Measurements from ENCODE around the gene CYB5B. TPM values are rescaled to one million over a fixed set of nuclear protein-coding genes. Genes with fewer than 3 reads are reported as not detected.
A peak's percentile ranks its signal among the peaks of the same experiment; 100 is the strongest.

CYB5B gene, protein sequence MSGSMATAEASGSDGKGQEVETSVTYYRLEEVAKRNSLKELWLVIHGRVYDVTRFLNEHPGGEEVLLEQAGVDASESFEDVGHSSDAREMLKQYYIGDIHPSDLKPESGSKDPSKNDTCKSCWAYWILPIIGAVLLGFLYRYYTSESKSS
- total RNA-seq (2014; rRNA removed; shearing (Covaris generic)) = 44.7 and 47.4 TPM in 2 replicates

- DNase-seq (ENCODE audit: low read depth) = peak; percentile 94
Measured at GRCh38 chr16:69424053-69424934, at the start of gene CYB5B. TSS of gene CYB5B (plus strand) at chr16:69424619. CDS start at chr16:69424684, 65 bp downstream.

- no peak for DNase-seq (ENCODE audit: low read depth)
Measured at GRCh38 chr16:69376393-69377059, 47.9 kb upstream of the CYB5B start.

GRCh38 chr16:69378036-69378435, 46.4 kb upstream of the CYB5B start:
- DNase-seq (ENCODE audit: low read depth) = no peak

- DNase-seq (ENCODE audit: low read depth) = no peak
Measured at GRCh38 chr16:69378760-69379159, 45.7 kb upstream of the CYB5B start.

- DNase-seq (ENCODE audit: low read depth) = no peak
Measured at GRCh38 chr16:69381231-69381630, 43.2 kb upstream of the CYB5B start.

DNA sequence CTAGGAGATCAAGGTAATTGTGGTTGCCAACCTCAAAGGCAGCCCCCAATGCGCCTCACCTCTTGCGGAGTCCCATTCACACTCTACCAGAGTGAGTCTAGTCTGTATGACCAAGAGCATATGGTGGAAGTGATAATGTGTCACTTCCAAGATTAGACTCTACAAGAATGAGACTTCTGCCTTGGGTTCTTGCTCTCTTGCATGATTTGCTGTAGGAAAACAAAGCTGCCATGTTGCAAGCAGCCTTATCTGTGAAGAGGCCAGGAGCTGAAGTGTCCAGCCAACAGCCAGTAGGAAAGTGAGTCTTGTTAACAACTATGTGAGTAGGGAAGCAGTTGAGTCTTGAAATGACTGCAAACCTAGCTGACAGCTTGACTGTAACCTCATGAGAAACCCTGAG, 42.0 kb upstream of the CYB5B start:
- no peak for DNase-seq (ENCODE audit: low read depth)

GRCh38 chr16:69384974-69385373, 39.4 kb upstream of the CYB5B start:
- no peak for DNase-seq (ENCODE audit: low read depth)

GRCh38 chr16:69386596-69386995, 37.8 kb upstream of the CYB5B start:
- peak; percentile 41 for DNase-seq (ENCODE audit: low read depth)

DNA sequence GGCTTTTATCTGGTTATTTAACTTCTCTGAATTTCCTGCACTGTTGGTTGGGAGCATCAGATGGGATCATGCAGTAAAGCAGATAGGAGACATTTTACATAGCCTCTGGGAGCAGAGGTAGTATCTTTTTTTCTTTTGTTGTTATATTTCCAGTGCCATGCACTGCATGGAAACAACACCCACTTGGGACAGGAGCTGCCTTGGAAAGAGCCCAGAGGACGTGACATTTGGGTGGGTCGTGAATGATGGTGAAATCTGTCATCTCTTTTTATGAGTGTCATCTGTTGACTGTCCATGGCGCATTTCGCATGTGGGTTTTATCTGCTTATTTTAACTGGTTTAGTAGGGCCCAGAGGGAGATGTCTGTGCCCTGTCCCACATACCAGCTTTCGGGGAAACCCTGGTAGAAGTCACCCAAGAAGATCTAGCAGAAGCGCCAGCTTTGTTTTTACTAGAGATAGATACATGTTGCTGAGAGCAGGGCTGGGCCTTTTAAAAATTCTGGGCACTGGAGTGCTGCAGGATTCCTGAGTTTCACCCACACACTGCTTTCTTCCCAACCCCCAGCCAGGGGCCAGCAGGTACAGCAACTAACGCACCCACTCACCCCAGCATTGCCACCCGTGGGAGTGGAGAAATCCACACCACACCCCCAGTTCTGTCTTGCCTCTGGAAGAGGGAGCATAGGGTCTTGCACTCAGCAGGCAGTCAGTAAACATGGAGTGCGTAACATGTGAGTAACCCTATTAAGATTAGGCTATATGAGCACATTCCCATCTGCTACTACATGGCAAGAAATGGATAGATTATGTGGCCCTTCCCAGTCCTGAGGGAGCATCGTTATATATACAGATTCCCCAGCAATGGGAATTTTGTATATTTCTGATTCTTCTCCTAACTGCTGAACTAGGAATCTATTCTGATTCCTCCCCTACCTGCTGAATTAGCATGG, 30.2 kb upstream of the CYB5B start:
- no peak for DNase-seq (ENCODE audit: low read depth)

DNA sequence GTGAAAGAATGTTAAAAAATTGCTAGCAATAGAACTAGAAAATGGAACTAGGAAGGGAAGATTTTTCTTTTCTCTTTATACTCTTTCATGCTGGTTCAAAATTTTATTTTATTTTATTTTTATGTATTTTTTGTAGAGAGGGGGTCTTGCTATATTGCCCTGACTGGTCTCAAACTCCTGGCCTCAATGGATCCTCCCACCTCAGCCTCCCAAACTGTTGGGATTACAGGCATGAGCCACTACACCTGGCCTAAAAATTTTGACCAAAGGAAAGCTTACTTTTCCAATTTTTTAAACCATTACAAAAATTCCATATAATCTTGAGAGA, 28.6 kb upstream of the CYB5B start:
- no peak for DNase-seq (ENCODE audit: low read depth)

DNA sequence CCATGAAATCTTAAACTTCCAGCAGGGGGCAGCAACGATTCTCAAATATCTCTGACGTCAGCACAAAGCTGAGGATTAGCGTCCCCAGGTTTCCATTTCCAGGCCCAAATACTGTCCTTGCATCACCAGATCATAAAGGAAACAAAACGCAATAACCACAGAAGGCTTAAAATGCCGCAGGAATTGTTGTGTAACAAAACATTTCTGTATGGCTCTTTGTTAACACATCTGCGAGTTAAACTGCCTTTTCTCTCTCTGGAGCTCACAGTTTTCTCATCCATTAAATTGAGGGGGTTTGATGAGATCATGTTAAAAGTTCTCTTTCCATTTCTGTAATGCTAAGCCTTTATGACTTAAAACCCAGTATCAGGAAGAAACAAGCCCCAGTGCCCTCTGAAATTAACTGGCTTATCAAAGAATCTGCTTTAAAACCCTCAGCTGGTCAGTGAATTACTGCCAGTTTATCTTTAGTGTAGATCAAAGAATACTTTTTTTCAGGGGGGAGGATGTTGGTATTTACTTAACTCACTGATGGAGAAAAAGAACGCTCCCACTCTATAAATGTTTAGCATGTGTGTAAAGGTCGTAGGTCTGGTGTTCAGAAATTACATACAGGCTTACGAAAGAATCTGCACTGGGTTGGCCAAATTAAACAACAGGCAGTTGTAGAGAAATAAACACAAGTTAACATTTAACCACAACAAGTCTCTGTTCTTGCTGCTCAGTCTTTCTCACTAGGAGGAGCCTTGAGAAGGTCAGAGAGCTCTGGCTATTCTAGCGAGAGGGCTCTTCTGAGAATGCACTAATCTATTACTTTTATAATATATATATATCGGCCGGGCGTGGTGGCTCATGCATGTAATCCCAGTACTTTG, 28.0 kb upstream of the CYB5B start:
- DNase-seq (ENCODE audit: low read depth) = peak; percentile 66

DNA sequence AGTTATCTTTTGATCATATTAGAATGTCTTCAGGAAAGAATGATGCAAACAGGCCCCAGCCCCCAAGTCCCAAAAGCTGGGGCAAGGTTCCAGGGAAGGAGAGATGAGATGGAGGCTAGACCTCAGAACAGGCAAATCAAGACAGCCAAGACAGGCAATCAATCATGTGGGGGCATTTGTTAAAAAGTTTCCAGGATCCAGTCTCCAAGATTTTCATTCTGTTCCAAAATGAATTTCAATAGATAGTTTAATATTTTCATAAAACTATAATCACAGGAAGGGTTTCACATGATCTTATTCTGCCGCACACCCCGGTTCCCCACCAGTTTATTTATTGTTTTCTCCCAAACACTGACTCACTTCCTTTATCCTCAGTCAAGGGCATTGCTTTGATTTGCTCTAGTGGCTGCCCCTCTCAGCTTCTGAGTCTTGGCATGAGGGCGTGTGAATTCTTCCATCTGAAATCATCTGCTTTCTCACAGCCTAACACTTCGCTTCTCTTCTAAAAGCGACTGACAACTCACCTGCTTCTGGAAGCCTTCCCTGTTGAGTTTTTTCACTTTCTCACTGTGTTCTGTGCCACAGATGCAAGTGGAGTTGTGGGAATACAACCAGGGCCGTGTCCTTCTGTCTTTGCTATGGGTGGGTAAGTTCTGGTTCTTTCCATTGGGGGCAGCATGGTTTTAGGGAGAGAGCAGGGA, 26.4 kb upstream of the CYB5B start:
- DNase-seq (ENCODE audit: low read depth) = peak; percentile 67

GRCh38 chr16:69399361-69399760, 25.1 kb upstream of the CYB5B start:
- peak; percentile 14 for DNase-seq (ENCODE audit: low read depth)

DNA sequence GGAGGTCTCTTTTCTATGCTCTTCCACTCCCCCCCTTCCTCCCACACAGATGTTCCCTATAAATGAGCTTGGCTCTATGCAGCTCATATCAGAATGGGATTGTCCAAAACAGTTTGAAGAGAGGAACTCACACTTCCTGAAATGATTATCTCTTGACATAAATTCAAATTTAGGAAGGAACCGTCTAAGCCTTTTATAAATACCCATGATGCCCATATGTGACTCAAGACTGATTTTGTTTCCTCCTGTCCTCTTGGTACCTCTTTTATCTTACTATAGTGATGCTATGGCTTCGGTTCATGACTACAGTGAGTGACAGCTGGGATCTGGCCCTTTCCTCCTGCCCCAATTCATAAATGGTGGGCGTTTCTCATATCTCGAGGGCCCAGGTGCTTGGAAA, 22.0 kb upstream of the CYB5B start:
- DNase-seq (ENCODE audit: low read depth) = no peak

DNA sequence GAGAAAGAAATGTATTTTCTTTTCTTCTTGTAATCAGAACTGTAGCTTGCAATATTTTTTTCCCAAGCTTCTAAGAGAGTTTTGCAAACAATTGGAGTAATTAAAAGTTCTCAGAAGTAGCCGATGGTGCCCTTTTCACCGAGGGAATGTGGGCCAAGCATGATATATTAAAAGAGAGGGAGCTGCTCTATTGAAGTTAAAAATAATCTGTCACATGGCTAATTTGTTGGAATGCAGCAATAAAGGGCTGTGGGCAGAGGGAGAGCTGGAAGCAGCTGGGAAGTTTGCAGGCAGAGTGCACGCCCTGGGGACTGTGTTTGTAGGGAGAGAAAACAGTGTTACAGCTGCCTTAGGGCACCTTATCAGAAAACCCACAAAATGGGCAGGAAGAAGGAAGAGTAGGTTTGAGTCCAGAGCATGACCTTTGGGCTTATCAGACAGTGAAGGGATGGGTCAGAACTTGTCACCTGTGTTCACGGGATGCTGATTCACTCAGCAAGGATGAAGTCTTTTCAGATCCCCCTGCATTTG, 20.1 kb upstream of the CYB5B start:
- peak; percentile 30 for DNase-seq (ENCODE audit: low read depth)

- DNase-seq (ENCODE audit: low read depth) = no peak
Measured at GRCh38 chr16:69405326-69405725, 19.1 kb upstream of the CYB5B start.

GRCh38 chr16:69405757-69406156, 18.7 kb upstream of the CYB5B start:
- no peak for DNase-seq (ENCODE audit: low read depth)

GRCh38 chr16:69406780-69407331, 17.6 kb upstream of the CYB5B start:
- DNase-seq (ENCODE audit: low read depth) = no peak

GRCh38 chr16:69407702-69408323, 16.6 kb upstream of the CYB5B start:
- DNase-seq (ENCODE audit: low read depth) = no peak

Data from Daoy (cell line).